Suprapubic skin (tissue), 4 donors: ENCODE measurements around the gene ARID5B. TPM values are rescaled to one million over a fixed set of nuclear protein-coding genes. Genes with fewer than 3 reads are reported as not detected.

Experiments
- DNase-seq, 2 donors: peaks; one replicate each; pipeline ENCODE4 v3.0.0-alpha.2; 2019; ENCODE audit warnings: low spot score in 2 of 2
- H3K27ac ChIP-seq: fragments of 200-600 bp; sonication (generic); one replicate; pipeline ENCODE4 v1.5.1; 2019
- H3K27me3 ChIP-seq: fragments of 200-600 bp; sonication (generic); one replicate; pipeline ENCODE4 v1.5.1; 2019
- H3K36me3 ChIP-seq: fragments of 200-600 bp; sonication (generic); one replicate; pipeline ENCODE4 v1.5.1; 2019
- H3K4me1 ChIP-seq: fragments of 200-600 bp; sonication (generic); one replicate; pipeline ENCODE4 v1.5.1; 2019
- H3K4me3 ChIP-seq: fragments of 200-600 bp; sonication (generic); one replicate; pipeline ENCODE4 v1.5.1; 2019; ENCODE audit warnings: mild to moderate bottlenecking
- H3K9me3 ChIP-seq: fragments of 200-600 bp; sonication (generic); one replicate; pipeline ENCODE4 v1.5.1; 2019
- EP300 ChIP-seq: sonication (generic); formaldehyde crosslinking; IDR thresholded peaks from one replicate; pipeline ENCODE4 v1.6.1; 2017; ENCODE audit warnings: antibody characterized with exemption
- POLR2A ChIP-seq, 2 donors: fragments of 450-650 bp; IDR thresholded peaks; one replicate each; pipeline ENCODE4 v1.6.1; 2017; ENCODE audit warnings: antibody characterized with exemption in 2 of 2, mild to moderate bottlenecking in 2 of 2, moderate library complexity in 2 of 2
- POLR2AphosphoS5 ChIP-seq, 3 donors: sonication (generic); formaldehyde crosslinking; IDR thresholded peaks; one replicate each; pipeline ENCODE4 v1.6.1; 2017; ENCODE audit warnings: antibody characterized with exemption in 3 of 3
- WGBS: methylation state at CpG from one replicate; pipeline ENCODE4 v1.1.5; 2018; 5-methylcytosine and 5-hydroxymethylcytosine counted together
- total RNA-seq, 4 donors: library from RNA; depleted of rRNA; stranded (reverse); fragments of >200 nt; gene quantifications; one replicate each; pipeline ENCODE4 v1.1.0, GENCODE V29; 2016
- TF ChIP-seq, protein P1 (sequence below), 2 donors: fragments of 200-600 bp in 1 of 2; fragments of 450-650 bp in 1 of 2; sonication (generic) in 1 of 2; IDR thresholded peaks; one replicate each; pipeline ENCODE4 v1.5.1; 2016 to 2019; ENCODE audit warnings: antibody characterized with exemption in 2 of 2, mild to moderate bottlenecking in 1 of 2, moderate library complexity in 1 of 2

Gene ARID5B
- total RNA-seq, 4 donors from 2014 or later = 45.4 to 75.2 (median 71.9) TPM

DNA sequence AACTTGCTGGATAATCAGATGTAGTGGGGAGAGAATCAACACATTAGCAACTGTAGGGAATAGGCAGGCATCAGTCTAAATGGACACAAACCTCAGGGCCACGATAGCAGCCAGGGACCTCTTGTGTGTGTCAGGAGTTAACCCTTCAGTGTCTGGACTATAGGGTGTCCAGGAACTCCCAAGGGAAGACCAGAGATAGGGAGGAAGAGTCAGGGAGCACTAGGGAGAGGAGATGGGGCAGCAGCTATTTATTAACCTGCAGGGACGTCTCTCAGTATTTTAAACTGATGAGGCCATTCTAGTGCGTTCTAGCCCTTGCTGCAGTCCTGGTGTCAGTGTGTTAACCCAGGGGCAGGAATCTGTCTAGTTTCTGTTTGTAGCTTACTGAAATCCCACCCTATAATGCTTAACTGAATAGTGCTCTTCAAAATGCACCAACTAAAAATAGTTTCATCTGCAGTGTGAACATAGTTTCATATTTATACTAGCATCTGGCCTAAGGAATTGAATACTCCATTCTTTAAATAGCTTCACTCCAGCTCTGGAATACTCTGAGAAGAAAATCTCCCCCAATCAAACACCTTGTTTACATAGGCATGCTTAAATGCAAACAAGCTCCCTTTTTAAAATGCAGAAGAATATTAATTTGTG, 62.7 kb downstream of the ARID5B start:
- H3K9me3 ChIP-seq = no peaks in the 10 kb centered on the region
- H3K27ac ChIP-seq = no peak overlapping the region
- 56% methylated on average over 3 of the region's 3 CpGs for WGBS
- TF ChIP-seq EP300 = no peak
- TF ChIP-seq, protein P1, sequence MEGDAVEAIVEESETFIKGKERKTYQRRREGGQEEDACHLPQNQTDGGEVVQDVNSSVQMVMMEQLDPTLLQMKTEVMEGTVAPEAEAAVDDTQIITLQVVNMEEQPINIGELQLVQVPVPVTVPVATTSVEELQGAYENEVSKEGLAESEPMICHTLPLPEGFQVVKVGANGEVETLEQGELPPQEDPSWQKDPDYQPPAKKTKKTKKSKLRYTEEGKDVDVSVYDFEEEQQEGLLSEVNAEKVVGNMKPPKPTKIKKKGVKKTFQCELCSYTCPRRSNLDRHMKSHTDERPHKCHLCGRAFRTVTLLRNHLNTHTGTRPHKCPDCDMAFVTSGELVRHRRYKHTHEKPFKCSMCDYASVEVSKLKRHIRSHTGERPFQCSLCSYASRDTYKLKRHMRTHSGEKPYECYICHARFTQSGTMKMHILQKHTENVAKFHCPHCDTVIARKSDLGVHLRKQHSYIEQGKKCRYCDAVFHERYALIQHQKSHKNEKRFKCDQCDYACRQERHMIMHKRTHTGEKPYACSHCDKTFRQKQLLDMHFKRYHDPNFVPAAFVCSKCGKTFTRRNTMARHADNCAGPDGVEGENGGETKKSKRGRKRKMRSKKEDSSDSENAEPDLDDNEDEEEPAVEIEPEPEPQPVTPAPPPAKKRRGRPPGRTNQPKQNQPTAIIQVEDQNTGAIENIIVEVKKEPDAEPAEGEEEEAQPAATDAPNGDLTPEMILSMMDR (IDR thresholded peaks at IDR 0.05) = no peak
- no peak for TF ChIP-seq POLR2AphosphoS5 (IDR thresholded peaks at IDR 0.05)
- no peak for TF ChIP-seq POLR2A (IDR thresholded peaks at IDR 0.05)
- no peaks in the 10 kb centered on the region for H3K36me3 ChIP-seq
- no peak for DNase-seq
- no peaks in the 10 kb centered on the region for H3K4me1 ChIP-seq
- H3K27me3 ChIP-seq = no peaks in the 10 kb centered on the region
- no peak overlapping the region for H3K4me3 ChIP-seq

DNA sequence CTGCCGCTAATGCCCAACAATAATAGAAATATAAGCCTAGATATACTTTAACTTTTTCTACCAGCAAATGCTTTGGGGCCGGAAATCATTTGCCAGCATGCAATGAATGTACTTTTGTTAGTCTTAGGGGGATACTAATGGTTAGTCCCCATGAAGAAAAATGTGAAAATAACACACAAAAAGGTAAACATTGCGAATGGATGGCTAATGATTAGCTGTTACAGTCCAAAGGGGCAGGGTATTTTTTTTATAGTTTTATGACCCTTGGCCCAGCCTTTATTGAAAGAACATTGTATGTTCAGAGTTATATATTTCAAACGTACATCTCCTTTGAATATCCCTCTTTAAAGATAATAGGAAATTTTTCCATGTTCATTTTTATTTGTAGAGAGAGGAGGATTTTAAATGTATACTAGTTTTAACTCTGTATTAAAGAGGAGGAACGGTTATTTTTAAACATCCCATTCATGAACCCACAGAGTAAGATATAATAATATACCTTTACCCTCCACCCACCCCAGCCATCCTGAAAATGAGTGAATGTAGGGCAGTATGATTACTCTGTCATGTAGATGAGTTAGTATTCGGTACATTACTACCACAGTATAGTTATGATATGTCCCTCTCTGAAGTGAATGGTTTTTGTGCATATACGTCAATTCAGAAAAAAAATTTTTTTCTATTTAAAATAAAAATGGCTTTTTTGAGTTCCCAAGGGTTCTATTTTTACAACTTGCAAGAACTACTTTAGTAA, 63.6 kb downstream of the ARID5B start:
- no peak overlapping the region for H3K27ac ChIP-seq
- no peak overlapping the region for H3K4me3 ChIP-seq
- 91% methylated on average over 7 of the region's 7 CpGs for WGBS
- H3K36me3 ChIP-seq = no peaks in the 10 kb centered on the region
- H3K27me3 ChIP-seq = no peaks in the 10 kb centered on the region
- H3K4me1 ChIP-seq = peaks cover 1% of the 10 kb centered on the region
- TF ChIP-seq, protein P1 (IDR thresholded peaks at IDR 0.05) = no peak
- TF ChIP-seq POLR2AphosphoS5 (IDR thresholded peaks at IDR 0.05) (no peak), POLR2A (IDR thresholded peaks at IDR 0.05) (no peak), EP300 (no peak)
- DNase-seq = no peak
- no peaks in the 10 kb centered on the region for H3K9me3 ChIP-seq

DNA sequence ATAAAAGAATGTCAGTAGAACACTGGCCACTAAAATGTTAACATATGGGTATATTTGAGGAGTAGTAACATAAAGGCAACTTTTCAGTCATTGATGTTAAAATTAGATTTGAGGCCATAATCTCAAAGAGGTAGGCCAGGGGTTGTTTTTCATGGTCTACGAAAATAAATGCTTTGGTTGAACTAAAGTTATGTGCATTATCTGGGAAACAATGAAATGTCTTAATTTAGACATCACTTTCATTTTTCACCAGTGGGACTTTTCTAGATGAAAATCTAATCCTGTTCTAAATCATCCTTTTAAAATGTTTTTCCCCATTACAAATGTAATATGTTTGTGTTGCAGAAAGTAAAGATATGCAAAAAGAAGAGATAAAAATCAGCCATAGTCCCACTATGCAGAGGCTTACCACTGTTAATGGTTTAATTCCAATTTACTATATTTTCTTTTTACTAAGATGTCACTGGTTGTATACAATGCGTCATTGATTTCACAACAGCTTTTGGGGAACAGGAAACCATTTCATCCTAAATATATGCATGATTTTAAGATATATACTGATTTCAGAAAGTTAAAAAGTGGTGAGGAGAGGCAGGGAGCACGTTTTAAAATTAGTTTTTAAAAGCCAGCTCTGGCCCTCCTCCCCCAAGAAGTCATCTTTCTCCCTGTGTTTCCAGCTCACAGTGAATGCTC, 64.3 kb downstream of the ARID5B start:
- DNase-seq = no peak
- H3K36me3 ChIP-seq = no peaks in the 10 kb centered on the region
- 75% methylated on average over 3 of the region's 3 CpGs for WGBS
- TF ChIP-seq EP300 = no peak
- no peak for TF ChIP-seq POLR2AphosphoS5 (IDR thresholded peaks at IDR 0.05)
- TF ChIP-seq, protein P1 (IDR thresholded peaks at IDR 0.05) = no peak
- TF ChIP-seq POLR2A (IDR thresholded peaks at IDR 0.05) = no peak
- H3K9me3 ChIP-seq = no peaks in the 10 kb centered on the region
- H3K27ac ChIP-seq = no peak overlapping the region
- peaks cover 9% of the 10 kb centered on the region for H3K4me1 ChIP-seq
- no peak overlapping the region for H3K4me3 ChIP-seq
- no peaks in the 10 kb centered on the region for H3K27me3 ChIP-seq

DNA sequence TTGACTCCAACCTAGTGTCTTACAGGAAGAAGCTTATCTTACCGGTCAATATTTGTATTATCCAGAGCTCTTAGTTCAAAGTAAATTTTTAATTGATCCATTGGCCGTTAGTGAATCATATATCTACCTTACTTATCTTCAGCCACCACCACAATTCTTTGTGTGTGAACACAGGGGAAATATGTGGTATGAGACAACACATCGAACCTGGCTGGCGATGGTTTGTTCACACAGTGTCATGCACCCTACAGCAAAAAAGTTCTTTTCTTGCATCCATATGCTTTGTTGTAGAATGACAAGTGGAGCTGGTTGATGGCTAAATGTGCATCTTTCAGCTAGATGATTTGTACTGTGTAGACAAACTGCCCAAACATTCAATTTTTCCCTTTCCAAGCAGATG, 65.8 kb downstream of the ARID5B start:
- Histone ChIP-seq H3K36me3 (no peaks in the 10 kb centered on the region), H3K4me1 (peaks cover 14% of the 10 kb centered on the region), H3K27ac (no peak overlapping the region), H3K4me3 (no peak overlapping the region), H3K9me3 (no peaks in the 10 kb centered on the region), H3K27me3 (no peaks in the 10 kb centered on the region)
- TF ChIP-seq POLR2AphosphoS5 (IDR thresholded peaks at IDR 0.05) = no peak
- TF ChIP-seq, protein P1 (IDR thresholded peaks at IDR 0.05) = no peak
- no peak for TF ChIP-seq EP300
- TF ChIP-seq POLR2A (IDR thresholded peaks at IDR 0.05) = no peak
- WGBS = 95% methylated on average over 4 of the region's 4 CpGs
- no peak for DNase-seq
